ENCODE results near the gene EGFR. TPM values are rescaled to one million over a fixed set of nuclear protein-coding genes. Genes with fewer than 3 reads are reported as not detected.

Gene EGFR
- polyA plus RNA-seq, 1 donor from 2014 or later, result 0.22 TPM

GRCh38 chr7:55092186-55092974 is 73.6 kb downstream of the EGFR start:
- H3K36me3 ChIP-seq (ENCODE audit: insufficient read depth, low read length), result no peaks in the 10 kb centered on the region
- no peak overlapping the region for H3K27ac ChIP-seq (ENCODE audit: low read length)
- no peaks in the 10 kb centered on the region for H3K9me2 ChIP-seq (ENCODE audit: insufficient read depth, low read length)
- H3K27me3 ChIP-seq (ENCODE audit: insufficient read depth, low read depth, low read length), result no peaks in the 10 kb centered on the region
- H3K79me2 ChIP-seq (replicated peaks; ENCODE audit: insufficient read depth, low read length), result no peaks in the 10 kb centered on the region
- H3K9ac ChIP-seq (ENCODE audit: low read length), result no peak overlapping the region
- no peaks in the 10 kb centered on the region for H3F3A ChIP-seq (ENCODE audit: insufficient read depth, low read length, poor library complexity, severe bottlenecking)
- H2AFZ ChIP-seq (ENCODE audit: low read depth, low read length), result no peak overlapping the region
- TF ChIP-seq POLR2AphosphoS5 (IDR thresholded peaks at IDR 0.05), result no peak
- TF ChIP-seq, protein P1, sequence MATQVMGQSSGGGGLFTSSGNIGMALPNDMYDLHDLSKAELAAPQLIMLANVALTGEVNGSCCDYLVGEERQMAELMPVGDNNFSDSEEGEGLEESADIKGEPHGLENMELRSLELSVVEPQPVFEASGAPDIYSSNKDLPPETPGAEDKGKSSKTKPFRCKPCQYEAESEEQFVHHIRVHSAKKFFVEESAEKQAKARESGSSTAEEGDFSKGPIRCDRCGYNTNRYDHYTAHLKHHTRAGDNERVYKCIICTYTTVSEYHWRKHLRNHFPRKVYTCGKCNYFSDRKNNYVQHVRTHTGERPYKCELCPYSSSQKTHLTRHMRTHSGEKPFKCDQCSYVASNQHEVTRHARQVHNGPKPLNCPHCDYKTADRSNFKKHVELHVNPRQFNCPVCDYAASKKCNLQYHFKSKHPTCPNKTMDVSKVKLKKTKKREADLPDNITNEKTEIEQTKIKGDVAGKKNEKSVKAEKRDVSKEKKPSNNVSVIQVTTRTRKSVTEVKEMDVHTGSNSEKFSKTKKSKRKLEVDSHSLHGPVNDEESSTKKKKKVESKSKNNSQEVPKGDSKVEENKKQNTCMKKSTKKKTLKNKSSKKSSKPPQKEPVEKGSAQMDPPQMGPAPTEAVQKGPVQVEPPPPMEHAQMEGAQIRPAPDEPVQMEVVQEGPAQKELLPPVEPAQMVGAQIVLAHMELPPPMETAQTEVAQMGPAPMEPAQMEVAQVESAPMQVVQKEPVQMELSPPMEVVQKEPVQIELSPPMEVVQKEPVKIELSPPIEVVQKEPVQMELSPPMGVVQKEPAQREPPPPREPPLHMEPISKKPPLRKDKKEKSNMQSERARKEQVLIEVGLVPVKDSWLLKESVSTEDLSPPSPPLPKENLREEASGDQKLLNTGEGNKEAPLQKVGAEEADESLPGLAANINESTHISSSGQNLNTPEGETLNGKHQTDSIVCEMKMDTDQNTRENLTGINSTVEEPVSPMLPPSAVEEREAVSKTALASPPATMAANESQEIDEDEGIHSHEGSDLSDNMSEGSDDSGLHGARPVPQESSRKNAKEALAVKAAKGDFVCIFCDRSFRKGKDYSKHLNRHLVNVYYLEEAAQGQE (IDR thresholded peaks at IDR 0.05; ENCODE audit: borderline replicate concordance), result no peak
- no peak for TF ChIP-seq TAF1 (IDR thresholded peaks at IDR 0.05; ENCODE audit: low read depth)
- TF ChIP-seq EP300 (conservative IDR thresholded peaks at IDR 0.05; ENCODE audit: poor library complexity, severe bottlenecking), result no peak
- H3K9me3 ChIP-seq (ENCODE audit: low read length), result no peaks in the 10 kb centered on the region
- H3K4me3 ChIP-seq (ENCODE audit: low read length), result no peak overlapping the region
- H3K4me2 ChIP-seq (ENCODE audit: low read length), result no peak overlapping the region
- H4K20me1 ChIP-seq (ENCODE audit: insufficient read depth), result no peaks in the 10 kb centered on the region

DNA sequence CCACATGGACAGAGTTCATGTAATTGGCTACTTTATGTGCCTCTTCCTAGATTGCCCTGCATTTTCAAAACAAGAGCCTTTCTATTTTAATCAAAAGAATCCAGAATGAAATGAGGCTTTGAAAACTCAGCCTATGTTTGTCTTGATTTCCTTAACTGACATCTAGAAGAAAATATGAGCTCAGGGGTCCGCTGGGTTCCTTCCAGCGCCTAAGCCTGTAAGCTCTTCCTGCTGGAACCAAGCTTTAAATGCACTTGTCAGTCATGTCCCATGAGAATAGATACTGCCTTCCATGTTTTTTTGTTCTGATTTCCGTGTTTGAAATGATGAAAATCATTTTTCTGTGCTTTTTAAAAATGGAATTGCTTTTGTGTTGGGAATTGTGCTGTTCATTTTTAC is 74.2 kb downstream of the EGFR start:
- Histone ChIP-seq H3K9me3 (ENCODE audit: low read length) (no peaks in the 10 kb centered on the region), H3F3A (ENCODE audit: insufficient read depth, low read length, poor library complexity, severe bottlenecking) (no peaks in the 10 kb centered on the region), H2AFZ (ENCODE audit: low read depth, low read length) (no peak overlapping the region), H3K9ac (ENCODE audit: low read length) (no peak overlapping the region), H3K79me2 (replicated peaks; ENCODE audit: insufficient read depth, low read length) (no peaks in the 10 kb centered on the region), H3K36me3 (ENCODE audit: insufficient read depth, low read length) (no peaks in the 10 kb centered on the region), H4K20me1 (ENCODE audit: insufficient read depth) (no peaks in the 10 kb centered on the region), H3K27me3 (ENCODE audit: insufficient read depth, low read depth, low read length) (no peaks in the 10 kb centered on the region), H3K4me3 (ENCODE audit: low read length) (no peak overlapping the region), H3K27ac (ENCODE audit: low read length) (no peak overlapping the region), H3K9me2 (ENCODE audit: insufficient read depth, low read length) (no peaks in the 10 kb centered on the region), H3K4me2 (ENCODE audit: low read length) (no peak overlapping the region)
- TF ChIP-seq TAF1 (IDR thresholded peaks at IDR 0.05; ENCODE audit: low read depth), result no peak
- TF ChIP-seq EP300 (conservative IDR thresholded peaks at IDR 0.05; ENCODE audit: poor library complexity, severe bottlenecking), result no peak
- TF ChIP-seq, protein P1 (IDR thresholded peaks at IDR 0.05; ENCODE audit: borderline replicate concordance), result no peak
- no peak for TF ChIP-seq CTCF (IDR thresholded peaks at IDR 0.05; ENCODE audit: poor library complexity, severe bottlenecking)
- no peak for TF ChIP-seq EZH2 (IDR thresholded peaks at IDR 0.05; ENCODE audit: borderline replicate concordance, insufficient read depth, low read length, poor library complexity, severe bottlenecking)
- TF ChIP-seq RAD21 (conservative IDR thresholded peaks at IDR 0.05), result no peak

All from neural cell (in vitro differentiated cells).